Left ventricle myocardium superior (tissue), 1 donor: ENCODE results near the gene QRICH1. TPM values are rescaled to one million over a fixed set of nuclear protein-coding genes. Genes with fewer than 3 reads are reported as not detected.

ENCODE experiments used
- ATAC-seq: fragments of 200-7000 bp; cut with Tn5 transposase; one replicate; pipeline ENCODE4 v1.9.1; 2020; ENCODE audit warnings: mild to moderate bottlenecking, moderate library complexity
- DNase-seq: peaks from one replicate; pipeline ENCODE4 v3.0.0-alpha.2; 2020
- intact Hi-C: fragments of 100-400 bp; cut with micrococcal nuclease; formaldehyde crosslinking; loops from one replicate; pipeline ENCODE4 v1.11.0; 2022
- total RNA-seq: library from RNA; stranded (reverse); fragmentation: NEBNext Ultra II Directional; extraction: Animal tissue kit (Norgen Biotek cat#: 25700); gene quantifications from one replicate; pipeline ENCODE4 v1.2.1, GENCODE V29; 2021
- donor health status: DM: no; HTN: yes; CAD: no; lungs with severe emphysema.

The QRICH1 gene
- total RNA-seq, 1 donor from 2014 or later: 61.9 TPM

DNA sequence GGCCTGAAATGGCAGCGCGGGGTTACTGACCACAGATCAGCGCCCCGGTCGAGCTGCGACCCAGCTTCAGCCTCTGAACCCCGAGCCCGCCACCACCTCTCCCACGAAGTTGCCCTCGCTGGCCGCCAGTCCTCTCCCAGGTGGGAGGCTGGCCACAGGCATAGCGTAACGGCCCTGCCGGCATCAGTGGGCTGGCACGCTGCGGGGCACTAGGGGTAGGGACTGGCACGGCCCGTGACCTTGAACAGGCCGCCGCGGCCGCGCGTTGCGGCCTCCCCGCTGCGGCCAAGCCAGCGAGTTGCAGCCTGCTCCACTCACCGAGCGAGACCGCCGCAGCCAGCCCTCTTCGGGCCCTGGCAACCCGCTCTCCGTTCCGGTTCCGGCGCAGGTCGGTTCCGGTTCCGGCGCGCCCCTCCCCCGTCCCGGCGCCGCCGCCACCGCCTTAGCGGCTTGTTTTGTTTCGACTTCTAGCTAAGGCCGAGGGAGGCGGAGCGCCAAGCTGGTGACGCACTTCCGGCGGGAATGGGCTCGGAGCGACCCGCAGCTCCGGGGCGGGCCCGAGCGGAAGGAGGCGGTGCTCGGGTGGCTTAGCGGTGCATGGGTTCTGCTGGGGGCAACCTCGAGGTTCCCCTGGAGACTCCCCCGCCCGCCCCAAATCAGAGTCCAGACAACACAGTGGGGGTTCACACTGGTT is 26.7 kb upstream of the QRICH1 start, which contains the start of gene USP19:
USP19 (minus strand) TSS at position 386 of the 694 bp plus-strand sequence. CDS start 1,678 bp downstream, outside the sequence.
- peak; percentile 98 for DNase-seq
- ATAC-seq: peak; percentile 93

GRCh38 chr3:49120096-49120437 is 26.2 kb upstream of the QRICH1 start:
- intact Hi-C loops: no loop called here
- DNase-seq: no peak

More for the DNA sequence above, 26.7 kb upstream of the QRICH1 start, which contains the start of gene USP19:
- intact Hi-C loops: no loop called here

DNA sequence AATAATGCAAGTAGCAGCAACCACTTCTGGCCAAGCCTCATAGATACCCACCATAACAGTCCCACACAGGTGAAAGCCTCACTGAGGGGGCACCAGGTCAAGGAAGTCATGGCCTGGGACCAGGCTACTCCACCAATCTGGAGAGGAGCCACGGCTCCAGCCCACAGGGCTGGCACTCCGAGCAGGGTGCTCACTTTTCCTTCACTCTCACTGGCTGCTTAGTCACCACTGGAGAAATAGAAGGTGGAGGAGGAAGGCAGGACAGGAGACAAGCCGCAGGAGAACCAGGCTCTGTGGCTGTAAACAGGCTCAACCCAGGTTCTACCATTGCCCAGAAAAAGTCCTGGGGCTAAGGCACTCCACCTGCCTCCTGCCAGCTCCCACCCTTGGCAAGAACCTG is 25.6 kb upstream of the QRICH1 start:
- ATAC-seq: no peak
- intact Hi-C loops: no loop called here
- DNase-seq: no peak

More at GRCh38 chr3:49120096-49120437, 26.2 kb upstream of the QRICH1 start:
- ATAC-seq: peak; percentile 0

GRCh38 chr3:49119036-49119435 is 25.2 kb upstream of the QRICH1 start:
- ATAC-seq: no peak
- intact Hi-C loops: no loop called here
- DNase-seq: no peak

GRCh38 chr3:49112262-49112661 is 18.4 kb upstream of the QRICH1 start:
- intact Hi-C loops: no loop called here
- DNase-seq (no peak), ATAC-seq (no peak)

DNA sequence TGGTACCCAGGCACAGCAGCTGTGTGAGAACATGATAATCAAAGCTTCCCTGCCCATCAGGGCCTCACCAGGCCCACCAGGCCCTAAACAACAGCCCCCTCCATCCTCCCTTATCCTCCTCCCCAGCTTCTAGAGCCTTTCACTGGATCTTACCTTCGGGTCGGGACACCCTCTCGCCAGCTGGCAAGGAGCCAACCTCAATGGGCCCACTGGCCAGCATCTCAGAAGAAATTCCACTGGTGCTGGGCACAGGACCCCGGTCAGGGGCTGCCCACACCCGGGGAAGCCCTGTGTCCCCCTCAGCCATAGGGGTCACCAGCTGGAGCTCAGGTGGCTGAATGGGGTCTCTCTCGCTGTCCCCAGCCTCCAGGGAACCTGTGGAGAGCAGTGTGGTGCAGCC is 17.5 kb upstream of the QRICH1 start:
- intact Hi-C loops: no loop called here
- DNase-seq (no peak), ATAC-seq (no peak)

GRCh38 chr3:49110780-49111179 is 16.9 kb upstream of the QRICH1 start:
- no peak for DNase-seq
- intact Hi-C loops: no loop called here
- ATAC-seq: peak; percentile 29

GRCh38 chr3:49108346-49108745 is 14.5 kb upstream of the QRICH1 start:
- ATAC-seq: no peak
- no peak for DNase-seq
- intact Hi-C loops: no loop called here

DNA sequence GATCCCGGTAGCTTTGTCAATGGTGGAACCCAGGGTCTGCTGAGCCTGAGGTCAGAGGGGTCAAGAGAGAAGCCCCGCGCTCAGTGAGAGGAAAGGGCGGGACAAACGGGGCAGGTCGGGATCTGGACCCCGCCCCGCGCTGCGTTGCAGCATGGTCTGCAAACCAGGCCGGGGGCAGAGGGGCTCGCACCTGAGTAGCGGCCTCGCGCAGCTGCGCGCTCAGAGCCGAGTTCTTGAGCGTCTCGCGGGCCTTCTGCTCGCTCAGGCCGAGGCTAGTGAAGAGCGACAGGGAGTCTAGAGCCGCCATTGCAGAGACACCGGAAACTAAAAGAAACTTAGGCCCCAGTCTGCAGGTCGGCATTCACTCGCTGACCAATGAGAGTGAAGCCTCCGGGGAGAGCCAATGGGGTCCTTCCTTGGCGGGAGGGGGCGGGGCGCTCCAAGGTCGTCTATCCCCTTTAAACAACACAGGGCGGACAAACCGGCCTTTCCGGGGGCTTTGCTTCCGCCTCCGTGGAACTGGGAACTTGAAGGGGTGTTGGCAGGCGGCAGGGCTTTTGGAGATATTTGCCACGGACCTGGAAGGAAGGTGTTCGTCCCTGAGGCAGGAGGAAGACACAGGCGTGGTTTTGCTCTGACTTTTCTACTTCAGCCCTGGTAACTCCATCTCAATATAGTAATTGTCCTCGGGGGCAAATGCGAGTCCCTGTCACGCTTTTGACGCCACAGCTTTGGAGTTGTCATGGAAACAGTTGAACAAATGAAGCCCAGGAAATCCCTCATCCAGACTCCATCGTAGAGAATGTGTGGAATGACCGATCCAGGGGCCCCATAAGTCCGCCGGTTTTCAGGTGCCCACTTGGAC is 10.8 kb upstream of the QRICH1 start, which contains the start of gene QARS1:
QARS1 (minus strand) TSS at position 331 of the 865 bp plus-strand sequence; CDS start at position 307, 24 bp downstream.
- DNase-seq (peak; percentile 96), ATAC-seq (peak; percentile 98)
- intact Hi-C loops: no loop called here

GRCh38 chr3:49104052-49104426 is 10.2 kb upstream of the QRICH1 start:
- intact Hi-C loops: no loop called here
- ATAC-seq: no peak
- no peak for DNase-seq

DNA sequence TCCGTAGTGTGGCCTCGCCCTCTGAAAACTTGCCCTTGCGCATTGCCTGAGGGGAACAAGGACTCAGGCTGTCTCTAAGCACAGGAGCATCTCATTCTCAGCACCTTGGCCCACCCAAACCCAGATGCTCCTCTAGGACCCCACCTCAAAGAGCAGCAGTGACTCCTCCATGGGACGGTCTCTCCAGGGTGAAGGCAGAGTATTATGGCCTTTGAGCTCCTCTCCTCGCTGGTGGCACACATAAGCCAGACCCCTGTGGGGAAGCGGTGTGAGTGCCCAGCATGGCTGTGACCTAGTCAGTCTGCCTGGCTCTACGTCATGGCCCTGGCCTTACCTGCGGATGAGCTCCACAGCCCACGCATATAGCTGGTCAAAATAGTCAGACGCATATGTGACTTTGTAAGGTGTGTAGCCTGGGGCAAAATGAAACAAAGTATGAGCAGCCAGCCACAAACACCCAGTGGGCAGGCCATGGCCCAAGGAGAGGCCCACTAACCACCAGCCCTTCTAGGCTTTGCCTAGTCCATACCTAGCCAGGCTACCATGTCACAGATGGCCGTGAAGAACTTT is 6.3 kb upstream of the QRICH1 start:
- ATAC-seq (no peak), DNase-seq (peak; percentile 12)
- intact Hi-C loops: no loop called here

DNA sequence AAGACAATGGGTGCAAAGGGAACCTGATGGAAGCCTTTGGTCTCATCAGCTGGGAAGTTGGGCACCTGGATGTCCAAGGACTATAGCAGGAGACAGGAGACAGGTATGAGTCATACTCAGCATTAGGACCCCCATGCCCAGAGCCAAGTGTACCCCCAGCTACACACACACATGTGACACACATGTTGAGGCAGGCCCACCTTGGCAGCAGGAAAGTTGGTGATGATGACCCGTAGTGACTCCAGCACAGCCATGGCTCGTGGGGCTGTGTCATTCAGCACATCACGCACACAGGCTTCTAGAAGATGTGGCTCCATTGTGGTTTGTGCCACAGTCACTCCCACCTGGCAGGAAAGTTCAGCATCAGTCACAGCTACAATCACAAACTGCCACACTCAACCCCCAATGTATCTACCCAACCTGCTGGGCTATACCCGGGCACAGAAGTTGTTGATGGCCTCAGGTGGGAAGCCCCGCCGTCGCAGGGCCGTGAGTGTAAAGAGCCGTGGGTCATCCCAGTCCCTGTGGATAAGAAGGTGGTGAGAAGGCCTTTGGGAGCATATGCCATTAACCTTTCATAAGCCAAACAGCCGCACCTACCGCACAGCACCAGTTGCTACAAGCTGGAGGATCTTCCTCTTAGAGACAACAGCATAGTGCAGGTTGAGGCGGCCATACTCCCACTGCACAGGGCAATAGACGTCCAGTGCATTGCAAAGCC is 5.2 kb upstream of the QRICH1 start:
- ATAC-seq (no peak), DNase-seq (peak; percentile 23)
- intact Hi-C loops: no loop called here

- intact Hi-C loops: no loop called here
- DNase-seq (peak; percentile 81), ATAC-seq (no peak)
These were observed 4.6 kb upstream of the QRICH1 start for GRCh38 chr3:49098429-49098828.

DNA sequence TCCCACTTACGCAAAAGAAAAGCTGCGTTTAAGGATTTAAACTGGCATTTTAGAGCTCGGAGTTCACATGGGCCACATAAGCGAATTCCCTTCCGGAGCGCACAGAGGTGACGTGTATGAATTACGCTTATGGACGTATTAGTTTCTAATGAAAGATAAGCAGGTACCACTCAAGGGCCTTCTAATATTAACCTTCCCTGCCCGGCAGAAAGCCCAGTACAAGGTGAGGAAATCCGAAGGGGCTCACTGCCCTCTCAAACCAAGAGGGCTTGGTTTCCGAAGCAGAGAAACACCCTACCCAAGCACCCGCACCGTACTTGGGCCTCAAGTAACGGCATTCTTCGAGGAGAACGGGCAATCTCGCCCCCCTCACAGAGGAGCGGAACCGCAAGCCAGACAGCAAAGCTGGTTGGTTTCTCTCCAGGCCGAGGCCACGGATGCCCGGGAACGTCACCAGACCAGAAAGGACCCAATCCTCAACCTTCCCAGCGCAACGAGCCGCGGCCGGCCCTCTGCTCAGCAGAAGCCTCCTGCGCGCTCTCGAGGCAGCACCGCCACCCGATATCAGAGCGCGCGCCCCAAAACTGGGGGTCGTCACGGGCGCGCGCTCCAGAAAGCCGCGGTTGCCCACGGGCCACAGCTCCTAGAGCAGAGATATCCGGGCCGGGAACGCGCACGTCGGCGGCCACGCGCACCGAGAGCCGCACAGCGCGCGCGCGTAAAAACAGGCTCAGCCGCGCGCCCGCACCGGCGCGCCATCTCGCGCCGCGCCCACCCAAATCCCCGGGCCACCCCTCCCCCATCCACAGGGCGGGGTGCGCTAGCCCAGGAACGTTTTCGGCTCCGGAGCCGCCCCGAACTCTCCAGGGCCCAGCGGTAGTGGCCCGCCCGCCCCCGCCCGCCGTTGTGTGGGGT is 676 bp downstream of the QRICH1 start:
- ATAC-seq (peak; percentile 59), DNase-seq (peak; percentile 89)
- intact Hi-C loops: no loop called here

DNA sequence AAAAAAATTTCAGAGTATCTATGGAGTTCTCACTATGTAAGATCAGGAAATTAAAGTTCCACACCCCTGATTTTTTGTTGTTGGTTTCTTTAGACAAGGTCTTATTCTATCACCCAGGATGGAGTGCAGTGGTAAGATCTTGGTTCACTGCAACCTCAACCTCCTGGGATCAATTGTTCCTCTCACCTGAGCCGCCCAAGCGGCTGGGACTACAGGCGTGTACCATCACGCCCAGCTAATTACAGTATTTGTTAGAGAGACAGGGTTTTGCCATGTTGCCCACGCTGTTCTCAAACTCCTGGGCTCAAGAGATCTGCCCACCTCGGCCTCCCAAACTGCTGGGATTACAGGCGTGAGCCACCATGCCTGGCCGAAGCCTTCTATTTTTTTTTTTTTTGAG is 12.4 kb downstream of the QRICH1 start:
- intact Hi-C loops: no loop called here
- ATAC-seq (no peak), DNase-seq (no peak)

GRCh38 chr3:49079270-49079669 is 14.6 kb downstream of the QRICH1 start:
- no peak for ATAC-seq

DNA sequence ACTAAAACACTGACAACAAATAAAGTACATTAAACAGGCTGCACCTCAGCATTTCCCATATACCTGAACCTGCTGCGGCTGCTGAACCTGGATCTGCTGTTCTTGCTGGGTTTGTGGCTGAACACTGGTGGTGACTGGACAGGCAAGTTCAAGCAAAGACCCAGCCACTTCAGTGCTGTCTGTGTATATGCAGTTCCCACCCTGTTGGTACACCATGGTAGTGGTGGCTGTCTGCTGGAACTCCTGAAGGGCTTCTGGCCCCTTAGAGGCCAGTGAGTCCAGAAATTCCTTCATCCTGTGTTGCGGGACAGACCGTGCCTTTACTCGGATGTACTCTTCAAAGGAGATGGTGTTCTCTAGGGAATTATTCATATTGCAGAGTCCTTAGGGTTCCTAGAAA is 17.2 kb downstream of the QRICH1 start:
- DNase-seq: no peak
- intact Hi-C loops: no loop called here
- no peak for ATAC-seq

More at GRCh38 chr3:49079270-49079669, 14.6 kb downstream of the QRICH1 start:
- intact Hi-C loops: no loop called here
- no peak for DNase-seq

GRCh38 chr3:49076116-49076515 is 17.8 kb downstream of the QRICH1 start:
- intact Hi-C loops: no loop called here
- ATAC-seq: no peak
- DNase-seq: no peak
